ENCODE measurements around the gene TMEM260.
"Not testable (repeated sequence)": the region's sequence is repeated elsewhere in the genome, so short reads cannot be mapped to it uniquely, and the experiment has no call there.

TMEM260 gene

DNA sequence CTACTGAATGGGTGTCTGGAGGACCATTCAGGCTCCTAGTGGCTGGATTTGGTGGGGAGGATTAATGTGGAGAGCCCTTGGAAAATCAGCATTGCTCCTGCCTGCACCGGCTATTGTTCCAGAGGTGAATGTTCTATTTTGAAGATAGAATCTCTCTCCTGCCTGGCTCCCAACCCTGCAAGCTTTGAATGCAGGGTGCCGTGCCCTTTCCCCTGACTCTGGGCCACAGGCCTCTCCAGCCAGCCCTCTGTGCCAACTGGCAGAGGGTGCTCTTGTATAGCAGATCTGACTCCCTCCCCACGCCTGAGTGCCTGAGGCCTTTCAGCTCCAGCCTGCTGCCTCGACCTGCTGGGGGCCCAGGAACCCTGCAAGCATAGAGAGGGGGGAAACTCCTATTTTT is 106.8 kb downstream of the TMEM260 start:
- peak; percentile 7 for DNase-seq
- Mint-ChIP-seq H3K4me1 (peaks cover 17% of the 10 kb centered on the region), H3K4me3 (no peak overlapping the region), H3K27ac (no peak overlapping the region), H3K9me3 (no peaks in the 10 kb centered on the region), H3K36me3 (ENCODE audit: low read depth) (no peaks in the 10 kb centered on the region), H3K27me3 (ENCODE audit: low read depth, poor library complexity) (peaks cover 8% of the 10 kb centered on the region)
- TF ChIP-seq, protein P1, sequence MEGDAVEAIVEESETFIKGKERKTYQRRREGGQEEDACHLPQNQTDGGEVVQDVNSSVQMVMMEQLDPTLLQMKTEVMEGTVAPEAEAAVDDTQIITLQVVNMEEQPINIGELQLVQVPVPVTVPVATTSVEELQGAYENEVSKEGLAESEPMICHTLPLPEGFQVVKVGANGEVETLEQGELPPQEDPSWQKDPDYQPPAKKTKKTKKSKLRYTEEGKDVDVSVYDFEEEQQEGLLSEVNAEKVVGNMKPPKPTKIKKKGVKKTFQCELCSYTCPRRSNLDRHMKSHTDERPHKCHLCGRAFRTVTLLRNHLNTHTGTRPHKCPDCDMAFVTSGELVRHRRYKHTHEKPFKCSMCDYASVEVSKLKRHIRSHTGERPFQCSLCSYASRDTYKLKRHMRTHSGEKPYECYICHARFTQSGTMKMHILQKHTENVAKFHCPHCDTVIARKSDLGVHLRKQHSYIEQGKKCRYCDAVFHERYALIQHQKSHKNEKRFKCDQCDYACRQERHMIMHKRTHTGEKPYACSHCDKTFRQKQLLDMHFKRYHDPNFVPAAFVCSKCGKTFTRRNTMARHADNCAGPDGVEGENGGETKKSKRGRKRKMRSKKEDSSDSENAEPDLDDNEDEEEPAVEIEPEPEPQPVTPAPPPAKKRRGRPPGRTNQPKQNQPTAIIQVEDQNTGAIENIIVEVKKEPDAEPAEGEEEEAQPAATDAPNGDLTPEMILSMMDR (IDR thresholded peaks at IDR 0.05) = no peak

DNA sequence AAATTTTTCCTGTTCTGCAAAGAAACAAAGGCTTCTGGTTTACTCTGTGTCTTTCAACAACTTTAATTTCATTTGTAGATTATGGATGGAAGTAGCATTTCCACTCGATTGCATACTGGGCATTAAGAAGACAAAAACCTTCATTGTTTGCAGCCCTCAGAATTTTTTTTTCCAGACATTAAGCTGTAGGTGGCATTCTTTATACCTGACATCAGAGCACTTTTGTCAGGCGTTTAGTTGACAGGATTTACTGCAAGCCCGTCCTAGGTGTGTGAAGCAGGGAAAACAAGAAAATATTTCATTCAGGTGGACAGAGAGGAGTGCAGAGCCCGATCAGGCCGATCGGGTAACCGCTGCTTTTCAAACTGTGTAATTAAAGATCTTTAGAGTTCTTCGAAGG is 107.5 kb downstream of the TMEM260 start:
- Mint-ChIP-seq H3K4me3 (no peak overlapping the region), H3K27me3 (ENCODE audit: low read depth, poor library complexity) (peaks cover 8% of the 10 kb centered on the region), H3K9me3 (no peaks in the 10 kb centered on the region), H3K27ac (no peak overlapping the region), H3K4me1 (peaks cover 22% of the 10 kb centered on the region), H3K36me3 (ENCODE audit: low read depth) (no peaks in the 10 kb centered on the region)
- DNase-seq = no peak
- TF ChIP-seq, protein P1 (IDR thresholded peaks at IDR 0.05) = no peak

DNA sequence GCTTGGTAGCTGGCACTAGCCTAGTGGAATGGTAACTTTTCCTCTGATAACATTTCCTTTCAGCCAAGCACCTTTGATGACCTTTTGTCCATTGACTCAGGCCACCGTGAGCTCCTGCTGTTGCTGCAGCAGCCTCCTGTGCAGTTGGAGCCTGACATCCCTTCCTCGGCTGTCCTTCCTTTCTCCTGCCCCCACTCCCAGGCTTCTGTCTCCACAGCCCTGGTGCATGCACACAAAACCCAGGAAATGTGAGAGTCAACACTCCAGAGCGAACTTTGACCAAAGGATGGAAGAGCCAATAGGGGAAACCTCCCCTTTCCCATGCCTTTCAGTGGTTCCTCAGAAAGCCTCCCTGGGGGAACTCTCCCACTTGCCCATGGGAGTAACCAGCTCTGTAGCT is 115.0 kb downstream of the TMEM260 start:
- TF ChIP-seq, protein P1 (IDR thresholded peaks at IDR 0.05) = no peak
- H3K27me3 Mint-ChIP-seq (ENCODE audit: low read depth, poor library complexity) = peaks cover 12% of the 10 kb centered on the region
- H3K36me3 Mint-ChIP-seq (ENCODE audit: low read depth) = no peaks in the 10 kb centered on the region
- no peak overlapping the region for H3K27ac Mint-ChIP-seq
- H3K4me1 Mint-ChIP-seq = peaks cover 43% of the 10 kb centered on the region
- H3K9me3 Mint-ChIP-seq = no peaks in the 10 kb centered on the region
- H3K4me3 Mint-ChIP-seq = no peak overlapping the region
- DNase-seq = no peak

DNA sequence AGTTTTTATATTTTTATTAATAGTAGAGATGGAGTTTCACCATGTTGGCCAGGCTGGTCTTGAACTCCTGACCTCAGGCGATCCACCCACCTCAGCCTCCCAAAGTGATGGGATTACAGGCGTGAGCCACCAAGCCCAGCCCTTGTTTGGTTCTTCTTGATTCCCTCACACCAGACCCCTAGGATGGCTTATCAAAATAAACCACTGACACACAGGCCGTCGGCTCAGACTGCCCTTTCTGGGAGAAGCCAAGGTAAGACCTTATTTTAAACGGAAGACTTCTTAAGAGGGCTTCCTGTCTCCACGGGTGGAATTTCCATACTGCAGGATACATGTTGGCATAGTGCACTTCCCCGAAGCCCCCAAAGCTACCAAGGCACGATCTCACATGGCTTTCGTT is 115.6 kb downstream of the TMEM260 start:
- not testable (repeated sequence) for H3K9me3 Mint-ChIP-seq; H3K36me3 Mint-ChIP-seq (ENCODE audit: low read depth); DNase-seq; H3K4me3 Mint-ChIP-seq; H3K27ac Mint-ChIP-seq
- peaks cover 15% of the 10 kb centered on the region for H3K27me3 Mint-ChIP-seq (ENCODE audit: low read depth, poor library complexity)
- peaks cover 43% of the 10 kb centered on the region for H3K4me1 Mint-ChIP-seq
